ENCODE results near the gene ATP9B.

The ATP9B gene

DNA sequence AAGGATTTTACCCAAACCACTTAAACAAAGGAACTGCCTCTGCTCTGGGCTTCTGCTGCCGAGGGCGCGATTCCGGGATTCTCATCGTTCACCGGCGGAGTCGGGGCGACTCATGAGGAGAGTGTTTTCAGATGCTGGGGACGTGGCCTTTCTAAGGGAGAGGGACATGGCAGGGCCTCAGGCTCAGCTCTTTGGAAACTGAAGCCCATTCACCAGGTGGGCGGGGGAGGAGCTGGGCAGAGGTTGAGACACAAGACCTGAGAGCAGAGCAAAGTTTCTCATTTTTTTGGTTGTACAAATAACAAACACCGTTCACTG lies 356.3 kb downstream of the ATP9B start:
- no peaks in the 10 kb centered on the region for H3K27me3 ChIP-seq (replicated peaks; ENCODE audit: insufficient read depth, low read length)
- no peaks in the 10 kb centered on the region for H3K4me1 ChIP-seq (ENCODE audit: low read length)
- H2AFZ ChIP-seq (ENCODE audit: low read length): no peak overlapping the region
- no peak overlapping the region for H3K4me3 ChIP-seq (ENCODE audit: low read length)
- H3K4me2 ChIP-seq (ENCODE audit: low read depth, low read length): no peak overlapping the region
- H3K27ac ChIP-seq (ENCODE audit: low read length): no peak overlapping the region
- no peaks in the 10 kb centered on the region for H4K20me1 ChIP-seq (ENCODE audit: insufficient read depth, low read length)
- H3K9me2 ChIP-seq (replicated peaks; ENCODE audit: insufficient read depth, low read length): no peaks in the 10 kb centered on the region
- H3K79me2 ChIP-seq (ENCODE audit: low read length): no peaks in the 10 kb centered on the region
- H3K9me3 ChIP-seq (replicated peaks; ENCODE audit: insufficient read depth, low read length): no peaks in the 10 kb centered on the region
- H3K36me3 ChIP-seq (replicated peaks; ENCODE audit: insufficient read depth, low read length): no peaks in the 10 kb centered on the region
- H3F3A ChIP-seq (ENCODE audit: insufficient read depth, low read length): no peaks in the 10 kb centered on the region
- no peak overlapping the region for H3K9ac ChIP-seq (ENCODE audit: low read length)
- no peak for DNase-seq
- no peak for TF ChIP-seq EZH2 (optimal IDR thresholded peaks at IDR 0.05; ENCODE audit: low read depth, low read length)
- no peak for TF ChIP-seq EZH2phosphoT487 (IDR thresholded peaks at IDR 0.05; ENCODE audit: low read length)
- TF ChIP-seq, protein P1, sequence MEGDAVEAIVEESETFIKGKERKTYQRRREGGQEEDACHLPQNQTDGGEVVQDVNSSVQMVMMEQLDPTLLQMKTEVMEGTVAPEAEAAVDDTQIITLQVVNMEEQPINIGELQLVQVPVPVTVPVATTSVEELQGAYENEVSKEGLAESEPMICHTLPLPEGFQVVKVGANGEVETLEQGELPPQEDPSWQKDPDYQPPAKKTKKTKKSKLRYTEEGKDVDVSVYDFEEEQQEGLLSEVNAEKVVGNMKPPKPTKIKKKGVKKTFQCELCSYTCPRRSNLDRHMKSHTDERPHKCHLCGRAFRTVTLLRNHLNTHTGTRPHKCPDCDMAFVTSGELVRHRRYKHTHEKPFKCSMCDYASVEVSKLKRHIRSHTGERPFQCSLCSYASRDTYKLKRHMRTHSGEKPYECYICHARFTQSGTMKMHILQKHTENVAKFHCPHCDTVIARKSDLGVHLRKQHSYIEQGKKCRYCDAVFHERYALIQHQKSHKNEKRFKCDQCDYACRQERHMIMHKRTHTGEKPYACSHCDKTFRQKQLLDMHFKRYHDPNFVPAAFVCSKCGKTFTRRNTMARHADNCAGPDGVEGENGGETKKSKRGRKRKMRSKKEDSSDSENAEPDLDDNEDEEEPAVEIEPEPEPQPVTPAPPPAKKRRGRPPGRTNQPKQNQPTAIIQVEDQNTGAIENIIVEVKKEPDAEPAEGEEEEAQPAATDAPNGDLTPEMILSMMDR (IDR thresholded peaks at IDR 0.05; ENCODE audit: low read length): no peak

- Histone ChIP-seq H3K9me3 (replicated peaks; ENCODE audit: insufficient read depth, low read length) (no peaks in the 10 kb centered on the region), H3K4me2 (ENCODE audit: low read depth, low read length) (no peak overlapping the region), H4K20me1 (ENCODE audit: insufficient read depth, low read length) (no peaks in the 10 kb centered on the region), H3K9me2 (replicated peaks; ENCODE audit: insufficient read depth, low read length) (no peaks in the 10 kb centered on the region), H3K27me3 (replicated peaks; ENCODE audit: insufficient read depth, low read length) (no peaks in the 10 kb centered on the region), H3K4me1 (ENCODE audit: low read length) (no peaks in the 10 kb centered on the region), H3F3A (ENCODE audit: insufficient read depth, low read length) (no peaks in the 10 kb centered on the region), H2AFZ (ENCODE audit: low read length) (no peak overlapping the region), H3K79me2 (ENCODE audit: low read length) (no peaks in the 10 kb centered on the region), H3K27ac (ENCODE audit: low read length) (no peak overlapping the region), H3K4me3 (ENCODE audit: low read length) (no peak overlapping the region), H3K36me3 (replicated peaks; ENCODE audit: insufficient read depth, low read length) (no peaks in the 10 kb centered on the region), H3K9ac (ENCODE audit: low read length) (no peak overlapping the region)
- DNase-seq: no peak
- TF ChIP-seq EZH2 (optimal IDR thresholded peaks at IDR 0.05; ENCODE audit: low read depth, low read length): no peak
- no peak for TF ChIP-seq EZH2phosphoT487 (IDR thresholded peaks at IDR 0.05; ENCODE audit: low read length)
- TF ChIP-seq, protein P1 (IDR thresholded peaks at IDR 0.05; ENCODE audit: low read length): no peak
Measured at GRCh38 chr18:79426376-79427300, 357.4 kb downstream of the ATP9B start.

DNA sequence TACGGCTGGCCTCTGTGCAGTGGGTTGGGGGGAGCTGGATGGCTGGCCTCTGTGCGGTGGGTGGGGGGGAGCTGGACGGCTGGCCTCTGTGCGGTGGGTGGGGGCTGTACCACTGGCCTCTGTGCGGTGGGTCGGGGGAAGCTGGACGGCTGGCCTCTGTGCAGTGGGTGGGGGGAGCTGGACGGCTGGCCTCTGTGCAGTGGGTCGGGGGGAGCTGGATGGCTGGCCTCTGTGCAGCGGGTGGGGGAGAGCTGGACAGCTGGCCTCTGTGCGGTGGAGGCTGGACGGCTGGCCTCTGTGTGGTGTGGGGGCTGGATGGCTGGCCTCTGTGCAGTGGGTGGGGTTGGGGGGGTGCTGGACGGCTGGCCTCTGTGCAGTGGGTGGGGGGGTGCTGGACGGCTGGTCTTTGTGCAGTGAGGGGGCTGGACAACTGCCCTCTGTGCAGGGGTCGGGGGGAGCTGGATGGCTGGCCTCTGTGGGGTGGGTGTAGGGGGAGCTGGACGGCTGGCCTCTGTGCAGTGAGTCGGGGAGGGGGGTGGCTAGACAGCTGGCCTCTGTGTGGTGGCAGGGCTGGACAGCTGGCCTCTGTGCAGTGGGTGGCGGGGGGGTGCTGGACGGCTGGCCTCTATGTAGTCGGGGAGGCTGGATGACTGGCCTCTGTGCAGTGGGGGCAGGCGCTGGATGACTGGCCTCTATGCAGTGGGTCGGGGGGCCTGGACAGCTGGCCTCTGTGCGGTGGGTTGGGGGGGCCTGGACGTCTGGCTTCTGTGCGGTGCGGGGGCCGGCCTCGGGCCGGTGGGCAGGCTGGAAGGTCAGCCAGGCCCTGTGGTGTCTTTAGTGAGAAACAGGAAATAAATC lies 358.4 kb downstream of the ATP9B start:
- Histone ChIP-seq H3K9ac (ENCODE audit: low read length) (no peak overlapping the region), H2AFZ (ENCODE audit: low read length) (no peak overlapping the region), H3K36me3 (replicated peaks; ENCODE audit: insufficient read depth, low read length) (no peaks in the 10 kb centered on the region), H3K9me2 (replicated peaks; ENCODE audit: insufficient read depth, low read length) (no peaks in the 10 kb centered on the region), H3K79me2 (ENCODE audit: low read length) (no peaks in the 10 kb centered on the region), H3K27me3 (replicated peaks; ENCODE audit: insufficient read depth, low read length) (no peaks in the 10 kb centered on the region), H3K27ac (ENCODE audit: low read length) (no peak overlapping the region), H3F3A (ENCODE audit: insufficient read depth, low read length) (no peaks in the 10 kb centered on the region), H3K9me3 (replicated peaks; ENCODE audit: insufficient read depth, low read length) (no peaks in the 10 kb centered on the region), H3K4me3 (ENCODE audit: low read length) (no peak overlapping the region), H3K4me1 (ENCODE audit: low read length) (no peaks in the 10 kb centered on the region), H3K4me2 (ENCODE audit: low read depth, low read length) (no peak overlapping the region), H4K20me1 (ENCODE audit: insufficient read depth, low read length) (no peaks in the 10 kb centered on the region)
- TF ChIP-seq, protein P1 (IDR thresholded peaks at IDR 0.05; ENCODE audit: low read length): no peak
- TF ChIP-seq EZH2phosphoT487 (IDR thresholded peaks at IDR 0.05; ENCODE audit: low read length) (no peak), EZH2 (optimal IDR thresholded peaks at IDR 0.05; ENCODE audit: low read depth, low read length) (no peak)
- DNase-seq: no peak

All from MM.1S (cell line).